Stimulated activated CD4-positive, alpha-beta T cell treated with anti-CD3 and anti-CD28 coated beads, Interleukin-2, amount 100 ng/mL, for 48 hours (primary cell): ENCODE measurements around the gene HIVEP1.
A peak's percentile ranks its signal among the peaks of the same experiment; 100 is the strongest.

Experiments used
- DNase-seq, 2 donors: peaks; one replicate each; pipeline ENCODE4 v3.0.0-alpha.2; 2020

The HIVEP1 gene

DNA sequence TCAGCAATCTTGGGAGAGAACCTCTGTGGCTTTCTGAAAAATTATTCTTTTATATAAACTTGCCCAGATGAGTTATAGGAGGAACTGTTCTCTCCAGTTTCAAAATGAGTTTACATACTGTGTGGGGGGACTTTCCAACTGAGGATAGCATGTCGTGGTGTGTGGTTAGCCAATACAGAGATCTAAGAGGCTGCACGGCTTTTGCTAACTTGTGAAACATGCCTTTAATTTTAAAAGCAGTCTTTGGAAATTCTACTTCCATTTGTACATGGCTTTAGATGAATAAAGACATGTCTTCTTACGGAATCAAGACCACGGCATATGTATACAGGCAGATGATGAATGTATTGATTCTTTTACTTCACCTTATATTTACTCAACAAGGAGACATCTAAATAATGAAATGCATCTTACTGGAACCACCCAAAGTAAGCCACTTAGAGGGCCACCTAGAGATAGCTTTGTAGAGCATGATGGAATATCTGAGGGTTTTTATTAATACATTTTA lies 39.8 kb downstream of the HIVEP1 start:
- DNase-seq, result peak in 1 of 2 donors; percentile 27

GRCh38 chr6:12058172-12058961 lies 46.3 kb downstream of the HIVEP1 start:
- DNase-seq, result no peak

DNA sequence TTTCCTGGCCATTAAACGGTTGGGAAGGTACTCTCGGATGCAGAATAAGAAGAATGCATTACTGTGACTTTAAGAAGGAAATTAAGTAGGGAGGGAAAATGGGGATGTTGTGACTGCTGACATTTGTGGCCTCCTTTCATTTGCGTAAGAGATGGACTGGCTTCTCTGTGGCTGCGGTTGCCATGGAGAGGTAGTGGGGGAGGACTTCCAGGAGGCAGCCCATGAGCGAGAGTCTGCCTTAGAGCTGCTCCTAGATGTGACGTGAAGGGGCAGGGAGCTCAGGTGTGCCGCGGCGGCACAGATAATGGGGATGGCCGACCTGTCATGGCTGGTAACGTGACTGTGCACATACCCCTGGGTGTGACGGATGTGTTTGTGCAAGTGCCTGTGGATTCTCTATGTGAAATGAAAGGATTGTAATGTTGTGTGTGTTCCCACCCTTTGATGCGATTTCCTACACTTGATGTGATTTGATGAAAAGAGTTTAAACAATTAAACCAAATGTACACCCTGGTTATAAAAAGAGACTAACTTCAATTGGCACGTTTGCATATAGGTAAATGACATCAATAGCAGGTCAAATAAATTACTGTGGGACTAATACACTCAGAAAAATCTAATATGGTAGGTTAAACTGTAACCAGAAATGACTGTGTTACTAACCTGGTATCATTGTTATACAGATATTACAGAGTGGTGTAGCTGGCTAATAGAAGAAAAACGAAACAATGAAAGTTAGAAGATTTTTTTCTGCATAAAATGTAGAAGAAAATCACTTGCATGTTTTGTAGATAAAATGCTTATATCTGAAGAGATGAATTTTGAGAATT lies 48.9 kb downstream of the HIVEP1 start:
- peak; percentile 41 to 54 for DNase-seq

DNA sequence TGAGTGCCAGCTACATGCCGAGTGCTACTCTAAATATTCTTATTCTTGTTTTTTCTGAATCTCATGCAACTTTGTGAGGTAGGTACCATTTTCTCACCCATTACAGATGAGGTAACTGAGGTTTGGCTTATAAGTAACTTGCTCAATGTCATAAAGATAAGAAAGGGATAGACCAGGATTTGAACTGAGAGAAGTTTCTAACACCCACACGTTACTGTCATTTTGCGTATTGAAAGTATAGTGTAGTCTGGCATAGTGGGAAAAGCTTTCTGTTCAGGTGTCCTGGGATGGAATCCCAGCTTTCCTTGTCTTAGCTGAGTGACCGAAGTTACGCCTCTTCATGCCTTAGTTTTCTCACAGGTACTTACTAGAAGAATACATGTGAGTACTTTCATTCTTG lies 50.5 kb downstream of the HIVEP1 start:
- no peak for DNase-seq

- no peak for DNase-seq
These were observed 52.0 kb downstream of the HIVEP1 start for GRCh38 chr6:12064131-12064530.

DNA sequence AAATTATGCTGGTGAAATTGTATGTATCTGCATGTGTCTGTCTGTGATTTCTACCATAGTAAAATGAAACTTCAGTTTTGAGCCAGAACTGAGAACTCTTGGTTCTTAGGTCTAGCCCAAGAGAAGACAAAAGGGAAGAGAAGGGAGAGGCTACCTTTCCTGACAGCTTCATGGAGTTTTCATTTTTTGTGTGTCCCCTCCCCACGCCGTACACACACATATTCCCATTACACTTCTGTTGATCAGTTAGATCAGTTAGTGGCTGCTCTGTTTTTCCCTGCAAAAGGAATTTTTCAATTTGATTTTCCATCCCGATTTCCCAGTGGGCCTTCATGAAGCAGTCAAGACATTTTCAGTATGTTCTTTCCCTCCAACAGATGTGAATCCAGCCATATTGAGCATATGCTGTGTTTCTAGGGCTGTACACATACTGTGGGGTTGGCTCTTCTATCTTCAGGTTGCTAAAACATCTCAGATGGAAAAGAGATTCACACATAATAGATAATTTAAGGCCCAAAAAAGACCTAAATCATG lies 52.5 kb downstream of the HIVEP1 start:
- DNase-seq, result no peak

DNA sequence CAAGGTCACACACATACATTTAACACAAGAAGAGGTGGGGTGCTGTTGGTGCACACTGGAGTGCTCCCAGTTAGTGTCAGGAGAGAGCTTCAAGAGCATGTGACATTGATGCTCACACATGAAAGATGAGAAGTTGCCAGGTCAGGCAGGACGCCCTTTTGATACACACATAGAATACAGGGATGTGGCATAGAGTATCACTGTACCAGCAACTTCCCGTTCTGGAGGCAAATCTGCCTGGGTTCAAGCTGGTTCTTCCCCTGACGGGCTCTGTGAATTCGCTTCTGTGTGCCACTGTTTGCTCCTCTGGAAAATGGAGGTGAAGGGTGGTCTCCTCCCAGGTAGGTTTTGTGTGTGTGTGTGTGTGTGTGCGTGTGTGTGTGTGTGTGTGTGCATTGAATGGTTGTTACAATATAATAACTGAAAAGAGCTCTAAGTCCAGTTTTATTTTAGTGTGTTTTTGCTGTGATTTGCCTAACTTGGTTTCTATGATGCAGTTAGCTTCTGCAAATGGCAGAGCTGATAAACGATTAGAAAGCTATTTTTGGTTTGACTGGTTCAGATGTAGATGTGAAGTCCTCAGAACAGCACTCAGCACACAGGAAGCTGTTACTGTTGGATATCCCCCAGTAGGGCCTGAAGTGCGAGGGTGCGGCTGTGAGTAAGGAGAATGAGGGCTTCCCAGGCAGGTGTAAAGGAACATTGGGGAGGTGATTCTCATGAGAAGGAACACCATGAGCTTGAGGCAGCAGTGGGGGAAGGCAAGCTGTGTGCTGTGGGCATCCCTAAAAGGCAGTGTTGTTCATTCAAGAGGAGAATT lies 53.4 kb downstream of the HIVEP1 start:
- DNase-seq, result no peak

- no peak for DNase-seq
These were observed 54.2 kb downstream of the HIVEP1 start for GRCh38 chr6:12066297-12066696.

DNA sequence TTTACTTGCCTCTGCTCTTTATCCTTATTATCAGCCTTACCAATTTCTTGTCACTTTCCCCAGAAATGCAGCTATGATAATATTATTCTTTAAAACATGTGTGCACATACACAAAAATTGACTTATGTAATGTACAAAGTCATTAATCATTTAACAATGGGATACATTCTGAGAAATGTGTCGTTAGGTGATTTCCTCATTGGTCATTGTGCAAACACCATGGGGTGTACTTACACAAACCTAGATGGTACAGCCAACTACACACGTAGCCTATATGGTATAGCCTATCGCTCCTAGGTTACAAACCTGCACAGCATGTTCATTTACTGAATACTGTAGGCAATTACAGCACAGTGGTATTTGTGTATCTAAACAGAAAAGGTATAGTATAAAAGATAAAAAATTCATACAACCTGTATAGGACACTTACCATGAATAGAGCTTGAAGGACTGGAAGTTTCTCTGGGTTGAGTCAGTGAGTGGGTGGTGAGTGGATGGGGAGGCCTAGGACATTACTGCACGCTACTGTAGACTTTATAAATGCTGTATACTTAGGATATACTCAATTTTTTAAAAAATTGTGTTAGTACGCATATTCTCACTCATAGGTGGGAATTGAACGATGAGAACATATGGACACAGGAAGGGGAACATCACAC lies 56.9 kb downstream of the HIVEP1 start:
- DNase-seq, result no peak

DNA sequence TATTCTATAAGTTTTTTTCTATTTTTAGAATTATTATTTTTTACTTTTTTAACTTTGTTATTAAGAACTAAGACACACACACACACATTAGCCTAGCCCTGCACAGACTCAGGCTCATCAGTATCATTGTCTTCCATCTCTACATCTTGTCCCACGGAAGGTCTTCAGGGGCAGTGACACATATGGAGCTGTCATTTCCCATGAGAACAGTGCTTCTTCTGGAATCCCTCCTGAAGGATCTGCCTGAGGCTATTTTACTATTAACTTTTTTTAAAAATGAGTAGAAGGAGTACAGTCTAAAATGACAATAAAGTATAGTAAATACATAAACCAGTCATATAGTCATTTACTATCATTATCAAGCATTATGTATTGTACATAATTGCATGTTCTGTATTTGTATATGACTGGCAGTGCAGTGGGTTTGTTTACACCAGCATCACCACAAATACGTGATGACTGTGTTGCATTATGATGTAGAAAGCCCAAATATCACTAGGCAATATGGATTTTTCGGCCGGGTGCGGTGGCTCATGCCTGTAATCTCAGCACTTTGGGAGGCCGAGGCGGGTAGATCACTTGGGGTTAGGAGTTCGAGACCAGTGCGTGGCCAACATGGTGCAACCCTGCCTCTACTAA lies 57.9 kb downstream of the HIVEP1 start:
- DNase-seq, result no peak

- DNase-seq, result no peak
These were observed 59.0 kb downstream of the HIVEP1 start for GRCh38 chr6:12071064-12071615.

GRCh38 chr6:12075067-12075563 lies 63.0 kb downstream of the HIVEP1 start:
- DNase-seq, result no peak

- no peak for DNase-seq
These were observed 65.1 kb downstream of the HIVEP1 start for GRCh38 chr6:12077021-12077710.

GRCh38 chr6:12078014-12078413 lies 65.9 kb downstream of the HIVEP1 start:
- DNase-seq, result no peak

DNA sequence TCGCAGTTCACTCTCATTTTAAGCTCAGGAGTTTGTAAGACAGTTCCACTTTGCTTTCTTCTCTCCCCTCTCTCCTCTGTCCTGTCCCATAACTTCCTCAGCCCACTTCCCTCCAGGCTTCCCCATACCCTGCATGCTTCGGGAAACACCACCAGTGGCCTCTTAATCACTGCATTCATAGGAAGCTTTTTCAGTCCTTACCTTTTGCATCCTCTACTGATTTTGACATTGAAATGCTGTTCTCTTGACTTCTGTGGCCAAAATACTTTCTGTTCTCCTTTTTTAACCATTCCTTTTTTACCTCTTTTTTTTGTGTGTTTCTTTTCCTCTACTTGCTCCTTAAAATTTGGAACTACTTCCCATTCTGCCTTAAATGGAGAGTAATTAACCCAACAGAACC lies 69.7 kb downstream of the HIVEP1 start:
- no peak for DNase-seq

DNA sequence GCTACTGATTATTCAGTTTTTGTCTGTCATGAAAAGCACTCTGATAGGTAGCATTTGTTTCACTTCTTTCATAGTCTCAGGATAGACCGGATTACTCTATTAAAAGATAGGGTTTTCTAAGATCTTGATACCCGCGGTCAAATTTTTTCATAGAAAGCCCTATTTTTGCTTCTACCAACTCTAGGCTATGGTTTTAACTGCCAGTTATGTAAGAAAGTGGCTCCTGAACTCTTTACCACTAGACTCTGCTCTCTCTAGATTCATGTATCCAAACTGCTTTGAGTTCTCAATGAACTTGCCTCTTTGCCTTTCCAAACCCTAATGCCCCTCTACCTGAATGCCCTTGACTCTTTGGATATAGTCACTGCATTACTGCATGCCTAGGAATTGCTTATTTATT lies 70.3 kb downstream of the HIVEP1 start:
- DNase-seq, result no peak

DNA sequence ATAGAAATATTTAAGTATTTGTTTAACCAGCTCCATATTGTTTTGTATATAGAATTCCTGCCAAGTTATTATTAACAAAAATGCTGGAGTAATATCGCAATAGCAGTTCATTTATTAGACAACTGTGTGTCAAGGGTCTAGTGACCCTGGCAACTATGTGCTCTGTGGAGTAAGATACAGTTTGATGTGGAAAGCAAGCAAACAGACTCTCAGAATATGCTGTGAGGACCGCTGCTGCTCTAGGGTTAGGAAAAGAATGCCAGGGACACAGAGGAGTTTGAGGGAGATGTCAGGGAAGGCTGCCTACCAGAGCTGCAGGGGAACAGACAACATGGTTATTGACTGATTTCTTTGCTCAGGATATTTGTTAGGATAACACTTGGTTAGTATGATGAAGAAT lies 71.2 kb downstream of the HIVEP1 start:
- DNase-seq, result no peak

GRCh38 chr6:12083763-12084162 lies 71.7 kb downstream of the HIVEP1 start:
- DNase-seq, result no peak

DNA sequence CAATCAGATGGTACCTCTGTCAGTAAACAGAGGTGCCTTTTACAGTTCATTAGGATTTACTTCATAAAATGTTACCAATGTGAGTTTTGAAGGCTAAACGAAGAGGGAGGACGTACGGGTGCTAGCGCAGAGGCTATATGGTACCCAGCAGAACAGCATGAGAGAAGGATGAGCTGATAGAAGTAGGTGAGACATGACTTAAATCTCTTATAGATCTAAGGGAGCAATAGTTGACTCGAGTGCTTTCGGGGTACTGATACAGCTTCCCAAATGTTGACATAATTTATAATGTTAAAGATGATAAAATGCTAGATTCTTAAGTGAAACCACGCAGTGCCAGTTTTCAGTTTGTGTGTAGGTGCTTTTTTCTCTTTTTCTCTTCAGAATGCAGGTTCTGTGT lies 72.6 kb downstream of the HIVEP1 start:
- no peak for DNase-seq

DNA sequence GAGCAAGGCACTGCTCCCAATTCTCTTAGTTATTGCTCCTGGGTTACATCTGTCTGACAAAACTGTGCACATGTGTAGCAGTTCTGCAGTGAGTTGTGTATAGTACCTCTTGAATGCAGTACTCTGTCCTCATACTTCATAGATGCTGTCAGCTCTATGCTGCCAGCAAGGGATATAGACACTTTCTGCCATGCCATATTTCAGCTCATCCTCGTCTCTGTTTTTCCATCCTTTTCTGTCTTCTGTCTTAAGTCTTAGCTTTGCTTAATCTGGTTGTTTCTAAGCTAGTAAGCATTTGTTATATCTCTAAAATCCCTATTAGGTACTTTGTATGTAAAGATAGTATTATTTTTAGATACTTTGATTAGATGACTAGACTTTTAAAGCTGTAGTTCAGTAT lies 76.4 kb downstream of the HIVEP1 start:
- DNase-seq, result no peak

DNA sequence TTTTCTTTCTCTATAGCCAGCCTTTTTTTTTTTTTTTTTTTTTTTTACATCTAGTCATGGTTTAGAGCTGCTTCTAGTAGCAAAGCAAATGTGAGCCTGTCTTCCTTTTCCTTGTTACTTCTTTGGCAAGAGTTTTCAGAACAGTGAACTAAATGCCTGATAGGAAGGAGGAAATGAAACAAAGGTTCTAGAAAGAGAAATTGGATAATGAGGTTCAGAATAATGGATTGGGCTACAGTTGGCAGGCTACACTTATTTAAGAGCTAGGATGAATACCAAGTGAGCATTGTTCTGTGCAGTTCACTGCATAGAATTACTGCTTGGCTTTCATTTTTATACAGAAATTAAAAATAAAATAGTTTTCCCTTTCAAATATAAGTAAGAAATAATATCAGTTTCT lies 78.6 kb downstream of the HIVEP1 start:
- no peak for DNase-seq
